Fibroblast of skin of scalp (primary cell): ENCODE measurements around the gene PRKG1.
A peak's percentile ranks its signal among the peaks of the same experiment; 100 is the strongest.

Experiments
- DNase-seq: peaks from one replicate; pipeline ENCODE4 v3.0.0-alpha.2; 2013

Gene PRKG1

DNA sequence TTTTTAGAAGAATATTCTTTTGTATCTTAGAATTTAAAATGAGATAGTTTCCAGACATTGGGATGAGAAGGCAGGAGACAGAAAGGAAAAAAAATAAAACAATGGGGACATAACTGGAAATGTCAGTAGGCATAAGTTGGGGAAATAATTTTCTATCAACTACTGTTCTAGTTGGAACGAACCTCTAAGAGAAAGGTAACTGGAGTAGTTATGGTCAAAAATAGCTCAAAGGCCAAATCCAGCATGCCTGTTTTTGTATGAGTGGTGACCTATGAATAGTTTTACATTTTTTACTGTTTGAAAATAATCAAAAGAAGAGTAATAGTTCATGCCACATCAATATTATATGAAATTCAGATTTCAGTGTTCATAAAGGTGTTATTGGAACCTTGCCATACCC lies 877.3 kb downstream of the PRKG1 start:
- DNase-seq: no peak

DNA sequence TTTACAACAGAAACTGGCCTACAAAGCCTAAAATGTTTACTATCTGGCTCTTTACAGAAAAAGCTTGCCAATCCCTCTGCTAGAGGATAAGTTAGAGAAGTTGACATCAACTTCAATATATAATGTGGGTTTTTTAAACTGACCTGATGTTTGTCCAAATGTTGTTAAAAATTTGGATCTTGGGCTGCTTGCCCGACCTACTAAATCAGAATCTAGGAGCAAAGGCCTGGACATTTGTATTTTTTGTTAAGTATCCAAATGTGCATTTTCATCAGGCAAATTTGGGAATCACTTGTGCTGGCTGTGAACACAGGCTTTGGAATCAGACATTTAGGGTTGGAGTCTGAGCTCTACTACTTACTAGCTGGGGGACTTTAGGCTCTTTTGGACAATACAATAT lies 877.8 kb downstream of the PRKG1 start:
- no peak for DNase-seq

DNA sequence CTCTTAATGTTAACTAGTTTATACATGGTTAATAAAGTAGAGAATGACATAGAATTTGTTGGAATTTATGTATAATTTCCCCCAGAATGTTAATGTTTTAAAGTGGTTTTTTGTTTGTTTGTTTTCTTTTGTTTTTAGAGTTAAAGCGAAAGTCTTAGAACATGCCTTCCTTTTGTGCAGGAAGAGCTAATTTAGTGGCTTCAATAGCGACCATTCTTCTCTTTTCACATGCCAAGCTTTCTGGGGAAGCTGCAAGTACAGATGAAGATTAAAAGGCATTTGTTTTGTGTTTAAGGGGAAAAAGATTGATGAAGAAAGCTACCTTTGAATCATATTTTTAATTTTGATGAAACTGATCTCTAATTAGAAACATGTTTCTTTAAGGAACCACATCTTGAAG lies 881.4 kb downstream of the PRKG1 start:
- DNase-seq: no peak

DNA sequence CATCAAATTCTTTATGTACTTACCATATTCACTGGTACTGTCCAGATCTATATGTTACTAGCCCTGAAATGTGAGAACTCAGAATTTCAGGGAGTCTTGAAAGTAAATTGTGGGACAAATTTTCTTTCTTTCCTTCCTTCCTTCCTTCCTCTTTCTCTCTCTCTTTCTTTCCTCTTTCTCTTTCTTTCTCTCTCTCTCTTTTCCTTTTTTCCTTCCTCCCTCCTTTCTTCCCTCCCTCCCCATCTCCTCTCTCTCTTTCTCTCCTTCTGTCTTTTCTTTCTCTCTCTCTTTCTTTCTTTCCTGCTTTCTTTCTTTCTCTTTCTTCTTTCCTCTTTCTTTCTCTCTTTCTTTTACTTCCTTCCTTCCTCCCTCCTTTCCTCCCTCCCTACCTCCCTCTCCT lies 882.5 kb downstream of the PRKG1 start:
- DNase-seq: no peak

DNA sequence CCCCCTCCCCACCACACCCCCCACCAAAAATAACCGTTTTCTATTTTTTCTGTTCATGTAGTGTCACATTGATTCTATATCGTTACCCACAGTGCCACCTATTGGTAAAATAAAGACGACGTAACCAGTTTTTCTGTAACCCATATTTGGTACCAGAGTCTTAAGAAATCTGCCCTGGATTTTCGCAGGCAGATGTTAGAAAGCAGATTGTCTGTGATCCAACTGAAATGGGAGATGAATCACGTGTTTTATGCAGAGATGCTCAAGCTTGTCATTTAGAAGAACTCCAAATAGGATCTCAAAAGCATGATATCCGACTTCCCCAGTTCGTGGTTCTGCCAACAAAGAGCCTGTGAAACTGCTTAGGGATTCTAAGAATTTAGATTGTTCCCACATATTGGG lies 886.2 kb downstream of the PRKG1 start:
- peak; percentile 72 for DNase-seq

DNA sequence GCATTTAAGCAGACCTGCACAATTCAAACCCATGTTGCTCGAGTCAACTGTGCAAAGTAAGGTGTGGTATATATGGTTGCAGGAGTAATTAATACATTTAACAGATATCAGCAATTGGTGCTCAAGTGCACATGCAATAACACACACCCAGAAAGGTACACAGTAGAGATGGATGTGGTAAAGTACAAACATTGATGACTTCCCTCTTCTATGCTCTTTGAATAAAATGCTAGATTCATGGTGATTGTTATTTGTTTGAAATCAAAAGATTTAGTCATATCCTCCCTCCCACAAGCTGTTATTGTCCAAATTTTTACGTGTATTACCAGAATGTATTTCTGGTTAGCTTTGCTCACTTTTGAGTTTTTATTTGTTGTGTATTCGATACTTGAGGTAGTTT lies 887.1 kb downstream of the PRKG1 start:
- no peak for DNase-seq

DNA sequence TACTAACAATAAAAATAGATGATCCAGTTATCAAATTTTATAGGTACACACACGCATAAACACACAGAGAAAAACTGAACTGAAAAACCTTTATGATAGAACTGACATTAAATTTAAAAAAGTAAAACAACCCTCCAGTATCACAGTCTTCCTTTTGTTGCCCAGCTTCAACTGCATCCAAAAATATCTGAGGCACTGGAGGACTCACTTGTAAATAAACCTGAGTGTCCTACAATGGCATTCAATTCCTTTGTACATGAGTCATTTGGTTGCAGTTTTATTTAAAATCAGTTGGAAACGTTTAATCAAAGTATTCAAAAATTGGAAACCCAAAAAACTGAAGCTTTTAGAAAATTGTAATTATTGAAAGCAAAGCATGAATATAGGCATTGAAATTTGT lies 890.3 kb downstream of the PRKG1 start:
- DNase-seq: no peak

DNA sequence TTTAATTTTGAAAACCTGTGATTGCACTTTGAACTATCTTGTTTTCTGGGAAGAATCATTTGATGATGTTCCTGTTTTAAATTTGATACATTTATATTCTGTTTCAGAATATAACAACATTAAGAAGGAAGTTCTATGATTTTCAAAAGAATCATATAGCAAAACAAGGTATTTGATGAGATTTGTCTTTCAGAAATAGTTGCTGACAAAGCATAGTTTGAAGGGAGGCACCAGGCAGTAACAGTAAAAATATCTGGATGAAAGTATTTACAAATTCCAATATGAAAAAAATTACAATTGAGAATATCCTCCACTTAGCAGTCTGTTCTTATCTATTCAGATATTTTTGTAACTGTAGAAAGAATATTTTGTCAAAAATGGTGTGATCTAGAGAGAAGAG lies 891.2 kb downstream of the PRKG1 start:
- DNase-seq: no peak

DNA sequence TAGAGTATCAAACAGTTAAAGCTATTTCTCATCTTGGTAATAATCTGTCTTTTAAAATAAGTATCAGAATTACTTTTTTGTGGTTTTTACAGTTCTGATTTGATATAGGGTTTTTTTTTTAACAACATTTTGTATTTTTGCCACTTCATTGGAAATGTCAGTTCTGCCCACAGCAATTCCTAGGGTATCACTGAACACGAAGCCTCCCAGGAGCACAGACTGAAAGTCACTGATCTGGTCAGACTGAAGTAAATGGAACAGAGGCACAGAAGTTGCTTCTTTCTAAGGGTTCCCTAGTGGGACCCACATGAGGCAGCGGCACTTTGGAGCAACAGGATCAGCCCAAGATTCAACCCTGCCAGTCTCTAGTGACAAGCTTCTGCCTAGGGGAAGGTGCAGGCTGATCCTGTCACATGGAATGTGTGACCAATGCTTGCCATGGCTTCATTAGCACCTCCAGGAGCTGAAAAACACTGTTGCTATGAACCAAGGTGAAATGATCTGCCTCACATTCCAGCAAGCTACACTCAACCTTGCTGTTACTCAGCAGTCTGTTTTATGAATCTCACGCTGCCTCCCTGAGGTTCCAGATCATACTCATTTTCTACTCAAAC lies 898.6 kb downstream of the PRKG1 start:
- no peak for DNase-seq

DNA sequence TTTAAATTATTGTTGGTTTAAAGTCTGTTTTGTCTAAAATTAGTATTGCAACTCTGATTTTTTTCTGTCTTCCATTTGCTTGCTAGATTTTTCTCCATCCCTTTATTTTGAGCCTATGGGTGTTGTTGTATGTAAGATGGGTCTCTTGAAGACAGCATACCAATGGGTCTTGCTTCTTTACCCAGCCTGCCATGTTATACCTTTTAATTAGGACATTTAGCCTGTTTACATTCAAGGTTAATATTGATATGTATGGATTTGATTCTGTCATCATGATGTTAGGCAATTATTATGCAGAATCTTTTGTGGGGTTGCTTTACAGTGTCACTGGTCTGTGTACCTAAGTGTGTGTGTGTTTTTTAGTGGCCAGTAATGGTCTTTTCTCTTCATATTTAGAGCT lies 906.5 kb downstream of the PRKG1 start:
- no peak for DNase-seq

DNA sequence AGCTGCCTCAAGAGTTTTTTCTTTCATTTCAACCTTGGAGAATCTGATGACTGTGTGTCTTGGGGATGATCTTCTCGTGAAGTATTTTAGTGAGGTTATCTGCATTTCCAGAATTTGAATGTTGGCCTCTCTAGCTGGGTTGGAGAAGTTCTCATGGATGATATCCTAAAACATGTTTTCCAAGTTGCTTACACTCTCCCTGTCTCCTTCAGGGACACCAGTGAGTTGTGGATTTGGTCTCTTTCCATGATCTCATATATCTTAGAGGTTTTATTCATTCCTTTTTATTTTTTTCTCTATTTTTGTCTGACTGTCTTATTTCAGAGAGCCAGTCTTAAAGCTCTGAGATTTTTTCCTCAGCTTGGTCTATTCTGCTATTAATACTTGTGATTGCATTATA lies 907.4 kb downstream of the PRKG1 start:
- DNase-seq: no peak

DNA sequence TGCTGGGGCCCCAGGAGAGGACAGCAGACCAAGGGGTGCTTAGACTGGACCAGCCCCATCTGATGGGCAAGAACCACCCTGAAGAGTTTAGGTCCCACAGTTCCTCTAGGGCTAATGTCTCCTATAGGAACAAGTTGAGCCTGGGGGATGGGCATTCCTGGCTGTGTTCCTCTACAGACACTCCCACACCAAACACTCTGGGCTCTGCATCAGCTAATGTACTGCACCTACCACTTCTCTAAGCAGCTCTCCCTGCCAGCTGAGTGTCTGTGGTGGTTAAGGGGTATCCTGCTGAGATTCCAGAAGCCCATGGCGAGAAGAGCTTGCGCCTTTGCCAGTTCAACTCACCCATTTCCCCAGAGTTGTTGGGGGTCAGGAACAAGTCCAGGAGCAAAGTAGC lies 909.2 kb downstream of the PRKG1 start:
- DNase-seq: no peak

DNA sequence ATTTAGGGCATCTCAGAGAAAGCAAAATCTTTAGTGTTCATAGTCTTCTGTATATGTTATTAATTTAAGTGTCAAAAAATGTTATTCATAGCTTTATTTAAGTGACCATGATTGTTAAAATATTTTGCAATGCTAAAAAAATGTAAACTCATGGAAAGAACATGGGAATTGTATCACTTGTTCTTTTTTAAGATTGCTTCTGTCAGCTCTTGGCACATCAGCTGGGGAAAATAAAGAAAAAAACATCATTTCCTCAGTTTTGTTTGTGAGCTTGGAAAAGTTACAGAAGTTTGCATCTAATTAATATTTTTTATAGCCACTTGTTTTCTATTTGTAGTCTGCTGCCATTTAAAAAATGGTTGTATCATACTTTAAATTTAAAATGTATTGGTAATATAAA lies 911.0 kb downstream of the PRKG1 start:
- DNase-seq: peak; percentile 6

DNA sequence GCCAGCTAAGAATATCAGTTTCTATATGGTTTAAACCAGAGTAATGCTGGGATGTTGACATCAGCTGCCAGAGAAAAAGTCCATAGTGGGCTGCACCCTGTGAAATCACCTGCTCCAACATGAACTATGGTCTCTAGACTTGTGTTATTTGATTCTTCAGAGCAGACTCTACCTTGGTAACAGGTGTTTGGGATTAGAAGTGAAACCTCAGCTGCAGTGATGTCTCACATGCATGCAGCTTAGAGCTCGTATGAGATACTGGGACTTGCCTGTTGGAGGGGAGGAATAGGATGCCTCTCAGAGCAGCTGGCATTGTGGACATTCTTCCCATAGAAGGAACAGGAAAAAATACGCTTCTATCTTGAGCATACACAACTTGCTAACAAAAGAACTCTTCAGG lies 912.2 kb downstream of the PRKG1 start:
- no peak for DNase-seq

DNA sequence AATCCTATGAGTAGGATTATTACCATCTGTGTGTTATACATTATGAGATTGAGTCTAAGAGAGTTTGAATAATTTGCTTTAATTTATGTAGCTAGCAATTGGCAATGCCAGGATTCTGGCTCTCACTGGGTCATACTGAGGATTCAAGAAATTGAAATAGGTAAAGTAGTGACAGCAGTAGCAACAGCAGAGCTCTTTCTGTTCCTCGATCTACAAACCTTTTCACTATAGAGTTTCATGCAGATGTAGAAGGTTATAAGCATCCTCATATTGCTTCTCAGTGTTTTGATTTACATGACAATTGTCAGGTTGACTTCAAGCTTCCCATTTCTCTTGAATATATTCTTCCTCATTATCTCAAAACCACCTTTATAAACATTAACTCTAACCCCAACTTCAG lies 919.2 kb downstream of the PRKG1 start:
- DNase-seq: no peak

DNA sequence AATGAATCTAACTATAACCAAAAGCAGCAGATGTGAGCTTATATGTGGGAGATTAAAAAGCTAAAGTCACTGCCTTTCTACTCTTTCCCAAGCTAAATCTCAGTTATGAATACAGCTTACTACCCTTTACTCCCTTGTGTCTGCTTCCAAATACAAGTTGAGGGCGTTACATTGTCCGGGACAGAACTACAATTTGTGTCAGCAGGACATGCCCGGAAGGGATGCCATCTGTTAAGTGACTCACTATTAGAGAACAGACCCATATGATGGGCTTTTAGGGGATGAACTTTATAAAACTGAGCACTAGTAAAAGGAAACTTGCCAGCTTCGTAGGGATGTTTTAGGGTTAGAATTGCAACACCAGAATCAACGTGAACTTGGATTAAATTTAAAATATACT lies 924.8 kb downstream of the PRKG1 start:
- DNase-seq: peak; percentile 21

DNA sequence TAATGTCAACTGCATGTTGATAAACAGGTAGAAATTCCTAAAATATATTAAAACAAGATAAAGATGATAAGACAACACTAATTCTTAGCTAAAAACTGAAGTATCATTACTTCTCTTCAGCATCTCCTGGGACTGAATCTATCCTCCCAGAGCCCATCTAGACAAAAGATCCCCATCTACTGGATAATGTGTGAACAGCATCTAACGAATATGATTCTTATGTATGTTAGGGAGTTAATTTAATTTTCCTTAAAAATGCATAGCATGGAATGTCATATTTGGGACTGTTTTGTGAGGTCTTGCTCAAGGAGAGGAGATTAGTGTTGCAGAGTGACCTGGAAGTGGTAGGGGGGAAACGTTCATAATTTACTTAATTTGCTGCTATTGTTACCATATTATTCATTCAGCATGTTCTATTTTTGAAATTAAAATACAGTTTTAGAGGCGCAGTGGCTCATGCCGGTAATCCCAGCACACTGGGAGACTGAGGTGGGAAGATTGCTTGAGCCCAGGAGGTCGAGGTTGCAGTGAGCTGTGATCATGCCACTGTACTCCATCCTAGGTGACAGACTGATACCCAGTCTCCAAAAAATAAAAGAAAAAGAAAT lies 930.2 kb downstream of the PRKG1 start:
- DNase-seq: peak; percentile 69

DNA sequence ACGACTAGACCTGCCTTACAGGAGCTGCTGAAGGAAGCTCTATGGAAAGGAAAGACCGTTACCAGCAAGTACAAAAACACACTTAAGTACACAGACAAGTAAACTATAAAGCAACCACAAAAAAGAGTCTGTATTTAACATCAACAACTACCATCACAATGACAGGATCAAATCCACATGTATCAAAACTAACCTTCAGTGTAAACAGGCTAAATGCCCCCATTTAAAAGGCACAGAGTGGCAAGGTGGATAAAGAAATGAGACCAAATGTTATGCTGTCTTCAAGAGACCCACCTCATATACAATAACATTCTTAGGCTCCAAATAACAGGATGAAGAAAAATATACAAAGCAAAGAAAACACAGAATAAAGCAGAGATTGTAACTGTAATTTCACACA lies 932.8 kb downstream of the PRKG1 start:
- DNase-seq: no peak

DNA sequence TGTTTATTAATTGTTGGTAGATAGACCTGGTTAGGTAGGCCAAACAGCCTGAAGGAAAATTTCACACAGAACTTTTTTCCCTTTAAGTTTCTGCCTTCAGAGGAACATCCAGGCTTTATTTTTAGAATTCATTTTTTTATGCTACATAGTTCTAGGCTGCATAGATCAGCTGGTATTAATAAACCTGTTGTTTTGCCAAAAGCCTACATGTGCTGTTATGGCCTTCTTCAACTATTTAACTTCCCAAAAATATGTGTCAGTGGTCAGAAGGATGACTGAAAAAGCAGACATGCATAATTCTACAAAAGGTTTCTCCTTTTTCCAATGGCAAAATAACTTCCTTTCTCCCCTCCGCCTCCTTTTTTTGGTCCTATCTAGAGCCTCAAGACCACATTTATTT lies 936.8 kb downstream of the PRKG1 start:
- peak; percentile 52 for DNase-seq

DNA sequence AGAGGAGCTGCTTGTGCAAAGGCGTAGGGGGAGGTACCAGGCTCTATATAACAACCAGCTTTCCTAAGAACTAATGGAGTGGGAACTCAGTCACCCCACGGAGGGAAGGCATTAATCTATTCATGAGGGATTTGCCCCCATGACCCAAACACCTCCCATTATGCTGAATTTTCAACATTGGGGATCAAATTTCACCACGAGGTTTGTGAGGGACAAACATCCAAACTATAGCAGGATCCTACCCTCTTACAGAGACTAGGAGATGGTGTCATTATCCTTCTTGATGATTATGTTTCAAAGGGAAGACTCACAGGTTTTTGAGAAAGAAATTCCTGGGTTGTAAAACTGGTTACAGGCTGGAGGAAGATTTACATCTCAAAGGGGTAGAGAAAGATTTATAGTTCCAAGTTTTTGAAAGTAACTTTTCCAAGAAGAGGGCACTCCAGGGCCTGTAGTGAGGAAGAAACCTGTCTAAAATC lies 944.8 kb downstream of the PRKG1 start:
- DNase-seq: no peak

DNA sequence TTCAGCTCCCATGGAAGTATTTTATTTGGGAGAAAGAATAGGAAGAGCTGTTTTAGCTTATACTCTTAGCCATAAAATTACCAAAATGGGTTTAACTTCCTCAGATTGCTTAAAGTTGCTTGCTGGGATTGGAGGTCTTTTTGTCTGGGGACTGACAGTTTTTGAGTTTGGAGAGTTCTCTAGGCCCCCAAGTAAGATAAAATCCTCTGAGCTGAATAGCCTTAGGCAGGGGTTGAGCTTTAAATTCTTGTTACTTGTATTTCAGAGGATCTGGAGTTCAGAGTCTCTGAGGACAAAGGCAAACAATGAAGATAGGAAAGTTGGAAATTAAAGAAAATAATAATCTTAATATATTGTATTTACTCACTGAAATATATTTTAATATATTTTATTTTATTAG lies 945.4 kb downstream of the PRKG1 start:
- DNase-seq: no peak

DNA sequence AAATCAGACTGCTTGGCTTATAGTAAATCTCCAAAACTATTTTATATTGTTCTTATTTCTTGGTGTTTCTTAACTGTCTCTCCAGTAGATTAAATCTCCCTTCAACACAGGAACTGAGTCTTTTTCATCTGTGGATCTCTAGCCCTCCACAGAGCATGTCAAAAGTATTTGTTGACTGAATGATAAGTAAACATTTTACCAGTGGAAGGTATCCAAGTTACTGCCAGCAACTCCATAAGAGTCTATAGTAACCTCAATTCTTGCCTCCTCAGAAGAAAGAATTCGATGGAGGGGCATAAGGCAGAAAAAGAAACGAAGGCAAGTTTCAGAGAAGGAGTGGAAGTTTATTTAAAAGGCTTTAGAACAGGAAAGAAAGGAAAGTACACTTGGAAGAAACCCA lies 945.9 kb downstream of the PRKG1 start:
- no peak for DNase-seq

DNA sequence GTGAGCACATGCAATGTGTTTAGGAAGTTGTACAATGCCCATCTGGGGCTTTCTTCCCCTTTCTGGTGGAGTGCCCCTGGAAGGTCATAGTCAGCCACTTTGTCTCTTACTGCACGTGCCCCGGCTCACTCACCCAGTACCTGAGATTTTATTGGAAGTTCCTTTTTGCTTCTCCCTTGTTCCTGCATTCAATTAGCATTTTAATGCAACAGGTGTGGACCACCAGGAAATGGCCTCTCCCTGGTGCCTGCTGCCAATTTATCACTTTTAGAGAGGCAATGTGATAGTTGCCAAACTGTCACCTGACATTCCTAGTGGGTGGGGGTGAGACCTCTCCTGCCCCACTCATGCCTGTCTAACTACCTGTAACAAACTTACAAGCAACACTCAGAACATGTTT lies 946.4 kb downstream of the PRKG1 start:
- no peak for DNase-seq

DNA sequence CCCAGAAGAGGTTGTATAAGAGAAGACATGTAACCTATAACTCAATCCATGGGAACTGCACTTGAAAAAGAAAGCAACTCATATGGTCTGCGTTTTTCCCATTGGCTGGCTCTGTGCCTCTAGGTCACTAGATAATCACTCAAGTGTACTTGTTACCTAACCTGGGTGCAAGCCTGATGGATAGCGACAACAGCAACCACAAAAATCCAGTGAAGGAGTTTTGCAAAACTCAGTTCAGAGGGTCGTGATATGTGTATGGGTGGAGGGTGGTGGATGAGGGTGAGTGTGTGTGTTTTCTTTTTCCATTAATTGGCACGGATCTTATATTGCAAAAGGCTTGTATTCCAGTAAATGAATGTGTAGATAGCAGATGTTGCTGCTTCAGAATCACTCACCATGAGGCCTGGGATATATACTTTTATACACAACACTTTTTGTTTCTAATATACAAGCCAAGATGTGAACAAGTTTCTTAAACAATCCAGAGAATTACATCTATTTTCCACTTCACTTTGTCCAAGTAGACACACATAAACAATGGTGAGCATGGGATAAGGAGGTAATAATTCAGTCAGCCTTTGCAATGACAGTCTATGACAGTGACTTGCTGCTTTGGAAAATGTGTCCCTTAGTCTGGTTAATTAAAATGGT lies 952.9 kb downstream of the PRKG1 start:
- DNase-seq: no peak

DNA sequence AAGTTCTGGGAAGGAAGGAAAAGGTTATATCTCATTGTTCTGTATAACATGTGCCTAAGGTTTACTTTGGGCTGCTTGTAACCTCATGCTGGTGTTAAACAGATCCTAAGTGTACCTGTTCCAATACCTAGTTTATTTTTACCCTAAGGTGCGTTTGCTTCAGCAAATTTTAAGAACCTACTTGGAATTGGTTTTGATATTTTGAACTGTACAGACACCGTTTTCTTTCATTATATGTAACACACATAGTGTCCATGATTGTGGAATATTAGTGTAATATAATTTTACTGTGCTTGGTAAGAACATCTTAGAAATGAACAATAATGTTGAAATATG lies 954.2 kb downstream of the PRKG1 start:
- no peak for DNase-seq
